HL-60 (cell line): ENCODE measurements around the gene PROSER2.

ENCODE experiments used
- DNase-seq, 2 experiments: peaks; one replicate each; pipeline ENCODE4 v3.0.0-alpha.2; 2010 to 2020; ENCODE audit warnings: low read depth in 1 of 2, low spot score in 1 of 2
- H3K27ac ChIP-seq: fragments of 250-450 bp; sonication (Bioruptor Pico); replicated peaks from 2 replicates; pipeline ENCODE4 v1.5.1; 2020; ENCODE audit warnings: mild to moderate bottlenecking, moderate library complexity
- H3K27me3 ChIP-seq: fragments of 250-450 bp; sonication (Bioruptor Pico); 2 replicates; pipeline ENCODE4 v1.5.1; 2021; ENCODE audit warnings: mild to moderate bottlenecking, moderate library complexity; ENCODE audit not compliant: insufficient read depth, poor library complexity, severe bottlenecking
- H3K4me3 ChIP-seq: replicated peaks from 2 replicates; pipeline ENCODE4 v1.5.1; 2011; ENCODE audit warnings: mild to moderate bottlenecking, control low read depth, low read length; ENCODE audit not compliant: insufficient read depth
- CTCF ChIP-seq: IDR thresholded peaks from one replicate; pipeline ENCODE4 v1.5.1; 2011; ENCODE audit warnings: low read length, control low read depth, inconsistent platforms; ENCODE audit not compliant: insufficient read depth
- GABPA ChIP-seq: IDR thresholded peaks from 2 replicates; pipeline ENCODE4 v1.6.1; 2012; ENCODE audit warnings: low read depth
- POLR2AphosphoS5 ChIP-seq: IDR thresholded peaks from 2 replicates; pipeline ENCODE4 v1.6.1; 2012; ENCODE audit warnings: low read depth
- REST ChIP-seq: IDR thresholded peaks from 2 replicates; pipeline ENCODE4 v1.6.1; 2012; ENCODE audit warnings: low read depth; ENCODE audit not compliant: insufficient replicate concordance
- SPI1 ChIP-seq: IDR thresholded peaks from 2 replicates; pipeline ENCODE4 v1.6.1; 2012; ENCODE audit warnings: low read depth, mild to moderate bottlenecking, borderline replicate concordance

PROSER2 gene

DNA sequence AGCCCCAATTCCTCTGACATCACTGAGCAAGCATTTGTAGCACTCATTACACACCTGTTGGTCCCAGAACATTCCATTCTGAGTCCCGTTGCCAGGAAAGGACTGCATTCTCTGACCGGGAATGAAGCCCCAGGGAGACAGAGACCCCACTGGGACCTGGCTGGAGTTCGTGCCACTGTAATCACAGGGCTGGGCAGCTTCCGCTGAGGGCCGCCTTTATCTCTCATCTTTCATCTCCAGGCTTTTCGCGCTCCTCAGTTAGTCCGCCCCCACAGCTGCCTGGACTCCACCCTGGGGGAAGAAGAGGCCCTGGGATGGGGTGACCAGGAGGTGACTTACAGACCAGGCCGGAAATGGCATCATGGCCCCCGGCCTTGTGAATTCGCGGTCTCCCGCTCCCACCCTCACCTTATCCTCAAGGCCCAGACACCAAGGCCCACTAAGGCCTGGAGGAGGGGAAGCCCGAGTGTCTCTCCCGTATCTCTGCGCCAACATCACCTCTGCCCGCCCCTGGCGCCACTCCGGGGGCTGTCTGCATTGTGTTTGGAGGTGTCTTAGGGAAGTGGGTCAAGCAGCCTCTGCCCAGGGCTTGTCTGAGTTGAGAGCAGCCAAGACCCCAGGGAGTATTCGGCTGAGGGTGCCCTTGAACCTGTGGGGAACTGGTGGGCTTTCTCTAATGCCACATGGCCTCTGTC is 75.4 kb downstream of the PROSER2 start:
- no peak for DNase-seq
- TF ChIP-seq GABPA, result no peak
- no peak for TF ChIP-seq POLR2AphosphoS5
- TF ChIP-seq CTCF, result no peak
- no peak for TF ChIP-seq REST
- TF ChIP-seq SPI1, result no peak
- Histone ChIP-seq H3K27me3 (no peaks in the 10 kb centered on the region), H3K27ac (no peak overlapping the region), H3K4me3 (no peak overlapping the region)

- Histone ChIP-seq H3K27me3 (no peaks in the 10 kb centered on the region), H3K27ac (no peak overlapping the region), H3K4me3 (no peak overlapping the region)
- no peak for DNase-seq
- TF ChIP-seq SPI1 (no peak), CTCF (no peak), GABPA (no peak), POLR2AphosphoS5 (no peak), REST (no peak)
These were observed 76.1 kb downstream of the PROSER2 start for GRCh38 chr10:11899067-11899876.

- Histone ChIP-seq H3K27me3 (no peaks in the 10 kb centered on the region), H3K27ac (no peak overlapping the region), H3K4me3 (no peak overlapping the region)
- DNase-seq, result no peak
- TF ChIP-seq REST (no peak), CTCF (no peak), SPI1 (no peak), POLR2AphosphoS5 (no peak)
These were observed 77.8 kb downstream of the PROSER2 start for GRCh38 chr10:11901036-11901301.
